Neuron (in vitro differentiated cells): ENCODE measurements around the gene ZNF541.
"Not testable (repeated sequence)": the region's sequence is repeated elsewhere in the genome, so short reads cannot be mapped to it uniquely, and the experiment has no call there.

Source experiments
- H2AFZ ChIP-seq: one replicate; pipeline ENCODE4 v1.6.1; 2013; ENCODE audit warnings: low read depth, mild to moderate bottlenecking, inconsistent platforms, low read length, moderate library complexity
- H3K27me3 ChIP-seq: one replicate; pipeline ENCODE4 v1.6.1; 2013; ENCODE audit warnings: low read length; ENCODE audit not compliant: insufficient read depth
- H3K36me3 ChIP-seq: one replicate; pipeline ENCODE4 v1.6.1; 2013; ENCODE audit warnings: low read length; ENCODE audit not compliant: insufficient read depth
- H3K4me1 ChIP-seq: one replicate; pipeline ENCODE4 v1.6.1; 2013; ENCODE audit warnings: low read length; ENCODE audit not compliant: insufficient read depth
- H3K4me3 ChIP-seq: 2 replicates; pipeline ENCODE4 v1.5.1; 2013; ENCODE audit warnings: mild to moderate bottlenecking, low read length, moderate library complexity
- H3K9me3 ChIP-seq: one replicate; pipeline ENCODE4 v1.6.1; 2013; ENCODE audit warnings: low read length

ZNF541 gene

DNA sequence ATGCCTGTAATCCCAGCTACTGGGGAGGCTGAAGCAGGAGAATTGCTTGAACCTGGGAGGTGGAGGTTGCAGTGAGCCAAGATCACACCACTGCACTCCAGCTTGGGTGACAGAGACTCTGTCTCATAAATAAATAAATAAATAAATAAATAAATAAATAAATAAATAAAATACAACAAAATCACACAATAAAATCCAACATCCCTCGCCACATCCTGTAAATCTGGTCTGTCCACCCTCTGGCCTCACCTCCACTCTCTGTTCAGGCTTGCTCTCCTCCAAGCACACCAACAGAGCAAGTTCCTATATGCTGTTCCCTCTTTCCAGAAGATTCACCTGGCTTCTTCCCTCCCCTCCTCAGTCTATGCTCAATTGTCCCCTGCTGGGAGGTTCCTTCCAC lies 10.2 kb upstream of the ZNF541 start:
- H3K9me3 ChIP-seq, H3K4me3 ChIP-seq, H3K27me3 ChIP-seq, H2AFZ ChIP-seq, H3K36me3 ChIP-seq, H3K4me1 ChIP-seq: not testable (repeated sequence)

- peaks cover 2% of the 10 kb centered on the region for H3K9me3 ChIP-seq
- no peaks in the 10 kb centered on the region for H3K27me3 ChIP-seq
- H3K4me1 ChIP-seq, result no peaks in the 10 kb centered on the region
- H3K4me3 ChIP-seq, result no peak overlapping the region
- no peaks in the 10 kb centered on the region for H3K36me3 ChIP-seq
- H2AFZ ChIP-seq, result no peak overlapping the region
Observed at GRCh38 chr19:47582320-47582909, 9.5 kb upstream of the ZNF541 start.

DNA sequence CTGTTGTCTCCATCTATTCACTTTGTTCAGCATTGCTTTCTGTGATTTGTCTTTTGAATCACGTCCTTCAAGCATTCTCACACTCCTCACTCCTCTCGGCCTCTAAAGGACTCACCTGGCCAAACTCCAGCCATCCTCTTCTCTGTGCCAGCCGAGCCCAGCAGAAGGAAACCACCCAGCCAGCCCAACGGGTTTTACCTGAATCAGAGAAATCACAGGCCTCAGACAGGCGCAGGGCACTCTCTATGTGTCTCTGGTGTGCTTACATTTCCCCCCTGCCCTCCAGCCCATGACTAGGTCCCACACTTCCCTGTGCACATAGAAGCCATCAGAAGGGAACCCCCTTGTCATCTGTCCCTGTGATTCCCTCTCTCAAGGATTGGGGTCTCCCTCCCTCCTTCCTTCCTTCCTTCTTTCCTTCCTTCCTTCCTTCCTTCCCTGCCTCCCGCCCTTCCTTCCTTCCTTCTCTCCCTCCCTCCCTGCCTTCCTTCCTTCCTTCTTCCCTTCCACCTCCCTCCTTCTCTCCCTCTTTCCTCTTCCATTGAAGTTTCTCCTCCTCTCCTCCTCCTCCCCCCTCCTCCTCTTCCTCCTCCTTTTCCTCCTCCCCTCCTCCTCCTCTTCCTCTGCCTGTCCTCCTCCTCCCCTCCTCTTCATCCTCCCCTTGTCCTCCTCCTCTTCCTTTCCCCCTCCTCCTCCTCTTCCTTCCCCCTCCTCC lies 8.8 kb upstream of the ZNF541 start:
- H3K36me3 ChIP-seq, result no peaks in the 10 kb centered on the region
- no peaks in the 10 kb centered on the region for H3K4me1 ChIP-seq
- H3K4me3 ChIP-seq, result no peak overlapping the region
- H3K9me3 ChIP-seq, result no peaks in the 10 kb centered on the region
- H3K27me3 ChIP-seq, result no peaks in the 10 kb centered on the region
- no peak overlapping the region for H2AFZ ChIP-seq

- no peaks in the 10 kb centered on the region for H3K27me3 ChIP-seq
- no peaks in the 10 kb centered on the region for H3K4me1 ChIP-seq
- H2AFZ ChIP-seq, result no peak overlapping the region
- H3K36me3 ChIP-seq, result no peaks in the 10 kb centered on the region
- no peak overlapping the region for H3K4me3 ChIP-seq
- H3K9me3 ChIP-seq, result no peaks in the 10 kb centered on the region
Observed at GRCh38 chr19:47580397-47580796, 7.4 kb upstream of the ZNF541 start.

DNA sequence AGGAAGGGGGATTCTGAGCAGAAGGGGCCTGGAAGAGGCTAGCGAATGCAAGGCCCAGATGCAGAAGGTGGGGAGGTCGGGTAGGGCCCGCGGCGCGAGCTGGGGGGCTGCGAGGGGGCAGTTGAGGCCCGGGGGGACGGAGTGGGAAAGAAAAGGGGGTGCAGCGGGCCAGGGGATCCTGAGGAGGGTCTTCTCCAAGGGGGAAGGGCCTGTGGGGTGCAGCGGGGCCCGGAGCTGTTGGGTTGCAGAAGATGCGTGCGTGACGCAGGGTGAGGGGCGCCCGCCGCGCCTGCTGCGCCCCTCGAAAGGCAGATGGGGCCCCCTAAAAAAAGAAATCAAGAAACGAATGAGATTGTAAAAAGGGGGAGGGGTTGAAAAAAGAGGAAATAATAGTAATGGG lies 313 bp downstream of the ZNF541 start:
- Histone ChIP-seq H3K4me1 (no peaks in the 10 kb centered on the region), H3K9me3 (no peaks in the 10 kb centered on the region), H3K36me3 (no peaks in the 10 kb centered on the region), H2AFZ (no peak overlapping the region), H3K27me3 (peaks cover 5% of the 10 kb centered on the region), H3K4me3 (no peak overlapping the region)

- Histone ChIP-seq H3K36me3 (no peaks in the 10 kb centered on the region), H2AFZ (no peak overlapping the region), H3K27me3 (peaks cover 5% of the 10 kb centered on the region), H3K4me1 (no peaks in the 10 kb centered on the region), H3K4me3 (no peak overlapping the region), H3K9me3 (no peaks in the 10 kb centered on the region)
Observed at GRCh38 chr19:47569331-47569730, 3.6 kb downstream of the ZNF541 start.

- H3K27me3 ChIP-seq, result no peaks in the 10 kb centered on the region
- no peaks in the 10 kb centered on the region for H3K36me3 ChIP-seq
- no peak overlapping the region for H3K4me3 ChIP-seq
- H3K9me3 ChIP-seq, result no peaks in the 10 kb centered on the region
- H3K4me1 ChIP-seq, result peaks cover 4% of the 10 kb centered on the region
- H2AFZ ChIP-seq, result no peak overlapping the region
Observed at GRCh38 chr19:47564081-47564480, 8.9 kb downstream of the ZNF541 start.

GRCh38 chr19:47561440-47562057 lies 11.4 kb downstream of the ZNF541 start:
- H3K36me3 ChIP-seq, result no peaks in the 10 kb centered on the region
- H3K4me3 ChIP-seq, result no peak overlapping the region
- H3K9me3 ChIP-seq, result no peaks in the 10 kb centered on the region
- H3K27me3 ChIP-seq, result peaks cover 3% of the 10 kb centered on the region
- H3K4me1 ChIP-seq, result peaks cover 4% of the 10 kb centered on the region
- no peak overlapping the region for H2AFZ ChIP-seq

GRCh38 chr19:47560999-47561398 lies 11.9 kb downstream of the ZNF541 start:
- no peak overlapping the region for H2AFZ ChIP-seq
- H3K27me3 ChIP-seq, result peaks cover 3% of the 10 kb centered on the region
- H3K36me3 ChIP-seq, result no peaks in the 10 kb centered on the region
- H3K4me3 ChIP-seq, result no peak overlapping the region
- peaks cover 4% of the 10 kb centered on the region for H3K4me1 ChIP-seq
- H3K9me3 ChIP-seq, result no peaks in the 10 kb centered on the region

GRCh38 chr19:47550129-47550528 lies 22.8 kb downstream of the ZNF541 start:
- H3K4me1 ChIP-seq, result no peaks in the 10 kb centered on the region
- H3K27me3 ChIP-seq, result peaks cover 6% of the 10 kb centered on the region
- no peak overlapping the region for H3K4me3 ChIP-seq
- H3K36me3 ChIP-seq, result no peaks in the 10 kb centered on the region
- peaks cover 1% of the 10 kb centered on the region for H3K9me3 ChIP-seq
- no peak overlapping the region for H2AFZ ChIP-seq

DNA sequence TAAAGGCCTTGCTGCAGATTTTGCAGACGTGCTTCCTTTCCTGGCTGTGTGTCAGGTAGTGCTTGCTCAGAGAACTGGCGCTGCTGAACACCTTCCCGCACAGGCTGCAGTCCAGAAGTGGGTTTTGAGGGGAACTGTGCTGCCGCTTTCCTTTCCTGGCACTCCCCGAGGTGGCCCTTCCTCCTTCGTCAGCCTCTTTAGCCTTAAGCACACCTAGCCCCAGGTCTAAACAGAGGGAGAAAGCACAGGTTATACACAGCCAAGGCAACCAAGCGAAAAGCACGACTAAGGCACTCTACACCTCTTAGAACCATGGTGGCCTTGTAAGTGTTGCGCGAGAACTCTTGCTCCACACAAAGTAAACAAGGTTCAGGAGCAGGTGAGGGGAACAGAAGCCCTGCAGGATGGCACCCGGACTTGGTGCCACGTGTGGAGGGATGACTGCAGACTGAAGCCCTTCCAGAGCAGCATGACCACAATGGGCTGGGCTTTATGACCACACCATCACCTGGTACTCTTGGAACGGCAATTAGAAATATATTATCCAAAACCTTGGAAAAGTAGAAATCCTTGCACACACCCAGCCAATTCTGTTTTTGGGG lies 23.6 kb downstream of the ZNF541 start:
- Histone ChIP-seq H3K36me3 (no peaks in the 10 kb centered on the region), H3K27me3 (peaks cover 6% of the 10 kb centered on the region), H2AFZ (no peak overlapping the region), H3K4me3 (no peak overlapping the region), H3K9me3 (peaks cover 2% of the 10 kb centered on the region), H3K4me1 (no peaks in the 10 kb centered on the region)

- no peak overlapping the region for H3K4me3 ChIP-seq
- no peaks in the 10 kb centered on the region for H3K4me1 ChIP-seq
- no peaks in the 10 kb centered on the region for H3K36me3 ChIP-seq
- peaks cover 6% of the 10 kb centered on the region for H3K27me3 ChIP-seq
- peaks cover 2% of the 10 kb centered on the region for H3K9me3 ChIP-seq
- no peak overlapping the region for H2AFZ ChIP-seq
Observed at GRCh38 chr19:47547199-47547598, 25.7 kb downstream of the ZNF541 start.
